CD4-positive, alpha-beta T cell treated with Interleukin-4 for 4 hours (primary cell): ENCODE results near the gene ESYT2.

ENCODE experiments used
- DNase-seq: peaks from one replicate; pipeline ENCODE4 v3.0.0-alpha.2; 2020

The ESYT2 gene

DNA sequence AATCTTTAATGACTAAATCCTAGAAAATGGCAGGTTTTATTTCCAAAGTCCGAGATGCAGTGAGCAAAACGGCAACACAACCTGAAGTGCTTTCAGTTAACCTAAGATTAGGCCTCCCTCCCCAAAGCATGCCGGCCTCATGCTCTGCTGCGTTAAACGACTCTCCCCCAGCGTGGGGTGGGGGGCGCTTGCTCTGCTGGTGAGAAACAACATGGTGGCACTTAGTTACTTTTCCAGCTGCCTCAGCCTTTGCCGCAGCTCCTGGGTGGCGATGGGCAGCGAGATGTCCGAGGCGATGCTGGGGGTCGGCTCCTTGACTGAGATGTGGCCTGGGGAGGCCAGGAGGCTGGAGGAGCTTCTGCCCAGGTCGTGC, 88.0 kb downstream of the ESYT2 start:
- no peak for DNase-seq

DNA sequence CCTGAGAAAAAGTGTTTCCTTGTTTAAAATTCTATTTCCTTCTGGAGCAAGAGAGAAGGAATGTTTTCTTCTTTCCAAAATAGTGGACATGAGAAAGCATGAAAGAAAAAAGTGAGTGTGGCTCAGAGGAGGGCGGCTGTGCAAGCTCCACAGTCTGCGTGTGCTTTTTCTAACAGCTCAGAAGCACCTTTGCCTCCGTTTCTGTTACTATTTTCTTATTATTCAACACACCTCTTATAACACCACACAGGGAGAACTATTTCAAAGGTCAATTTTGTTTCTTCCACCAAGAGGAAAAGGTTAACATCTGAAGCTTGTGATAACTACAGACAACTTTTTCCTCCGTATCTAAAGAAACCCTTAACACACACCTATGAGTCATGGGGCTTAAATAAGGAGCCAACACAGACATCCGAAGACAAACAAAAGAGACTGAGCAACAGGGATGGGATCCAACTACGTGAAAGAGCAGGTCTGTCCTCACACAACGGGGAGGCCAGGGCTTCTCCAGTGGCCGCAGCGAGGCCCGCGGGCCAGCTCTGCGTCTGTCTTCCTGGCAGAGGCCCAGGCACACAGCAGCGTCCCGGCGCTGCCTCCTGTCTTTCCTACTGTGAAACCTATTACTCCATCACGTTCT, 88.5 kb downstream of the ESYT2 start:
- DNase-seq, result no peak

DNA sequence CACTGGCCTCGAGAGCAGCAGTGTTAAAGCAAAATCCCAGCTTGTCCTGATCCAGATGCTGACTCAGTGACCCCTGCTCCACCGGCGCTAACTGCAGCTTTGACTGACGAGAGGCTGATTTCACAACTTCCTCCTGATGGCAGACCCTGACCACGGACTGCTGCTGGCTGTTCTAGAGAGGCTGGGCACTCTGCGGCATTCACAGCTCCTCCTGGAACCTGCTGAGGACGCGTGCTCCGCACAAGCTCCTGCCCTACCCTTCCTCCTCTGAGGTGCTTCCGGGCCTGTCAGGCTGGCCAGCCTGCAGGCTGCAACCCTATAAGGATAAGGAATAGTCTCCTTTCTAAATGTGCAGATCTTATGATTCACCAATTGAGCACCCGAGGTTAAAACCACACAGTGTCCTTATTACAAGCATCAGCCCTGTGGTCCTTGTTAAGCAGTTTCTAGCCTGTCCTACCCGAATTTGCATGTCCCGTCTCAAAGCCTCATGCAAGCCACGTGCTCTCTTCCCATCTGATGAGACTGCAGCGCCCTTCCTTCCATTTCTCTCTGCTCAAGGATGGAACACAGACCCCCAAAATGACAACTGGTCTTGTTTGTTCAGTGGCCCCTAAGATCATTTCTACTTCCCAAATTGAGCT, 89.2 kb downstream of the ESYT2 start:
- no peak for DNase-seq

DNA sequence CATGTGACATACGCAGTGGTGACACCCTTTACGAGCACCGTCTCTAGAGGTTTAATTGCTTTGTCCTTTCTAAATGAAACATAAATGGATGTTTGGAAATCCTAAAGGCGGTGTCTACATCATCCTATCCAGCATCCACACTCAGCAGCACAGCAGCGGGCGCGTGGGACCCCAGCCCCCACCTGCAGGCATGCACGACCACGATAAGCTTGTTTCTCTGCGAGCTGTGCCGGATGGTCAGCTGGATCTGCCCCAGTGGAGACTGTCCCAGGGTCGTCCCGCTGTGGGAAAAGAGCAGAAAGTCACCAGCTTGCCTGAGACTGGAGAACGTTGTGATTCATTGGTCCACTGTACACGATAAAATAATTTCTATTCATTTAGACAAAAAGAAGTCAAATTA, 90.5 kb downstream of the ESYT2 start:
- DNase-seq, result no peak

DNA sequence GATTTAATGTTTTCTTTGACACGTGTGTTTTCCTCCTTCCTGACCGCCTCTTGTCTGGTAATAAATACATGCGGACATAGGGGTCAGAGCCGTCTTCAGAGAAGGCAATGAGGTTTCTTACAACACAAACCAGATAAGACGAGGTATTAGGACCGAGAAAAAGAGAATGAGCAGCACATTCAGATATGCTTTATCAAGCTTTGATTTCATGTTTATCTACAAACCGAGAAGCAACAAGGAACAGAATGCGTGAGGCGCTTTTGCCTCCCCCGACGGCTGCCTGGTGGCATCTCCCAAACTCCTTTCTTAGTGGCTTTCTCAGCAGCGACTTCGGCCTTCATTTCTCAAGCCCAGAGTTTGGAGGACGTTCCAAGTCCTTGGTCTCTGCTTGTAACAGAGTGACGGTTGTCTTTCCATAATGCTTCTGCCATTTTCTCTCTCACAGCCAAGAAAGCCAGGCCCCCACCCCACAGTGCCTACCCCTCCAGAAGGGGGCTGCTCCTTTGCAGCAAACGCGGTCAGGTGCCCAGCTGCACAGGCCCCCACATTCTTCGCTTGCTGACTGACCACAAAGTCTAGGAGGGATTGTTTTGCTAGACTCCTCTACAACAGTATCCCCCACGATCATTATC, 92.1 kb downstream of the ESYT2 start:
- DNase-seq, result no peak

DNA sequence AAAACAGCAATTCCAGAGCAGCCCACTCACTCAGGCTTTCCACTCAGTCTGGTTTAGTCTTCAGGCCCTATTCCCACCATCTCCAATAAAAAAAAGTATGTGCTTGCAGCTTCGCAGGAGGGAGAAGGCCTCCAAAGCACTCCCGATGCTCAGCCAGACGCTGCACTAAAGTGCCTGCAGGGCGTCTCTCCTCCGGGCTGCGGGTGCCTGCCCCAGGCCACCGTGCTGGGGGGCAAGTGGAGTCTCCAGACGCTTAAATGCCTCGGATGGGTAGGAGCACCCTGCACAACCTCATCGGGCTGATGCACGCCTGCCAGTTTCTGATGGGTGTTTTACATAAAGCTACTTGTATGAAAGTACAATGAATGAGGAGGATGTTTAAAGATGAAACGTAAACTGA, 93.4 kb downstream of the ESYT2 start:
- DNase-seq, result no peak

DNA sequence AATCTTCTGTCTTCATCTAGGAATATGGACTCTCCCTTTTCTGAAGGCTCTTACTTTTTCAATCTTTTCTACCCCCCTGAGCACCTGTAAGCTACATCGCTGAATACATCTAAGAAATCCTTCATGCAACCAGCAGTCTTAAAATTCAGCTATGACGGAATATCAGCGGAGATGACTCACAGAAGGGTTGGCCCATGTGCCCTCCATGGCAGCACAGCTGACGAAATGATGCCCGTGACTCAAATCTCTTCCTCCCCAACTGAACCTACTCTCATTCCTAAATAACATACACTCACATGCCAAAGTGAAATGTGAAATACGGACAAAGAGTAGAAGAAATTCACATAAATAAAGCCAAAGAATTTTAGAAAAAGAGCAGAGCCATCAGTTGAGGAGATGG, 94.4 kb downstream of the ESYT2 start:
- no peak for DNase-seq

DNA sequence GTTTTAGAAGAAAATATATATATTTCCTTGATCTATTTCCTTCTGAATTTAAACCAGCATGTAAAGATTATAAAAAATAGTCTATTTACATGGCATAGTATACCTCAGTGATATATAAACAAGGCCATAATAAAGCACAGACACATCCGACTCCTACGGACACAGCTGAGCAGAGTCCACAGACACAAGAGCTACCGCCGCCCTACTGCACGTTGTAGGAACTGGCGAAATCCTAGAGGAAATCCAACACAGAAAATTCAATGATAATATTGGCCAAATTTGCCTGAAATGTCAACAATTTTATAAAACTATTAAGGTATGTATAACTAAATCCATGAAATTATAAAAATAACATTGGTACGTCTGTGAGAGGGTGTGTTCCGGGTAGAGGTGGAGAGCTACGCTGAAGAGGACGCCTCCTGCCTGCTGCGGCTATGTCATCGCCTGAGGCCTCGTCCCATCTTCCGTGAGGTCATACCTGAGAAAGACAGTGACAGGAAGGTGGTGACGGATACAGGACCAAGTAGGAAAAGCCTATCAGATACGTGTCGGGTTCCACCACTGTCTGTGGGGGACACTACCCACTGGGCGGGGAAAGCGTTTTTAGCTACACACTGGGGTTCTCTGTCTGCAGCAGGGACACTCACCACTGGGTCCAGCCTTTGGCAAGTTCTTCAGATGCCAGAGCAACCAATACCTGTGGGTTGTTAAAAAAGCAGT, 95.4 kb downstream of the ESYT2 start:
- DNase-seq, result no peak

DNA sequence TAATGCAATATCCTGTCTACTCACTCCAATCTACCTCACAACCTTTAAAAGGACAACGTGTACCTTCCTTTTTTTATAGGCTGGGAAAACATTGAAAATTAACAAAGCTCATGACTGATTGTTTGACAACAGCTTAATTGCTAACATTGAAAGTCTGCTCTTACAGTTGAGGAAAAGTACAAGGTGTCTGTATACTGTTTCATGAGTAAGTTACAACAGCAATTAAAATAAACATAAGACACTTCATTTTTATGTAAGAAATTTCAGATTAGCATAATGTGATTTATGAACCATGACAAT, 96.1 kb downstream of the ESYT2 start:
- DNase-seq, result no peak

DNA sequence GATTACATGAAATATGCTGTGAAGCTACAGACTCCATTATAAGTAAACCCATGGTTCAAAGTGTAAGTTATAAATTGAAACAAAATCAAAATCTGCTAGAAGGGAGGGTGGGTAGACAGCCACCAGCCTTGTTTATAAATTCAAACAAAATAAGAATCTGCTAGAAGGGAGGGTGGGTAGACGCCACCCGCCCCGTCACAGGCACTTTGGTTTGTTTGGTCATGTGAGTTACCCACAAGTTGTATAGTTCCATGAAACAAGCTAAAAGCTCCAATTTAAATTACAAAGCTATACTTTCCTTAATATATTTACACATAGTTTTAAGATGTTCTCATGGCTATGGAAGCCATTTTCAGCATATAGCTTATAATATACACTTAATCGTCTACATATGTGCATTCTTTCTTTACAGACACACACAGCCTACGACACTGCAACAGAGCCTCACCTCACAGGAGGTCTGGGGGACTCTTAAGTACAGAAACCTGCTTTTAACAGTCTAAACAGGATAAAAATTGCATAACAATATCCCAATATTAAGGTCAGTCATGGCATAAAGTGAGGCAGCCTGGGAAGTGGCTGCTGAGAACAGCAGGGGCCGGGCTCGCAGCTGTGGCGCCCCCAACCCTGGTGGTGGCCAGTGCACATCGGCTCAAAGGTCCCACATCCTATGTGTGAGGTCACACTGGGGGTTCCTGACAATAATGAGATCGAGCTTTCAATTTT, 96.7 kb downstream of the ESYT2 start:
- no peak for DNase-seq

DNA sequence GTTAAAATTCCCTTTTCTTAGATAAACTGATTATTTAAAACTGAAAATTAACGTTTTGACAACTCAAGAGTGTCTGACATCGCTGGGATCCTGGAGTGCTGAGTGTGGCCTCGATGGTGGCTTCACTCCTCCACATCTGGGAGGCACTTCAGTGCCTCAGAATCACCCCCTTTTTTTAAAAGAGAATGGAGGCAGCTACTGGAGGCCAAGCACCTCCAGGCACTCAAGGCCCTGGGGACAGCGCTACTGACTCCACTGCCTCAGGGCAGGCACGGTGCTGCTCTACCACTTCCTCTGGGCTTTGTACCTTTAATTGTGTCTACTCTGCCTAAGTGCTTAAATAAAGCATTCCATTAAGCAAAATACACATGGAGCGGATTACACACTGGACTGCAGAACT, 97.5 kb downstream of the ESYT2 start:
- DNase-seq, result no peak

DNA sequence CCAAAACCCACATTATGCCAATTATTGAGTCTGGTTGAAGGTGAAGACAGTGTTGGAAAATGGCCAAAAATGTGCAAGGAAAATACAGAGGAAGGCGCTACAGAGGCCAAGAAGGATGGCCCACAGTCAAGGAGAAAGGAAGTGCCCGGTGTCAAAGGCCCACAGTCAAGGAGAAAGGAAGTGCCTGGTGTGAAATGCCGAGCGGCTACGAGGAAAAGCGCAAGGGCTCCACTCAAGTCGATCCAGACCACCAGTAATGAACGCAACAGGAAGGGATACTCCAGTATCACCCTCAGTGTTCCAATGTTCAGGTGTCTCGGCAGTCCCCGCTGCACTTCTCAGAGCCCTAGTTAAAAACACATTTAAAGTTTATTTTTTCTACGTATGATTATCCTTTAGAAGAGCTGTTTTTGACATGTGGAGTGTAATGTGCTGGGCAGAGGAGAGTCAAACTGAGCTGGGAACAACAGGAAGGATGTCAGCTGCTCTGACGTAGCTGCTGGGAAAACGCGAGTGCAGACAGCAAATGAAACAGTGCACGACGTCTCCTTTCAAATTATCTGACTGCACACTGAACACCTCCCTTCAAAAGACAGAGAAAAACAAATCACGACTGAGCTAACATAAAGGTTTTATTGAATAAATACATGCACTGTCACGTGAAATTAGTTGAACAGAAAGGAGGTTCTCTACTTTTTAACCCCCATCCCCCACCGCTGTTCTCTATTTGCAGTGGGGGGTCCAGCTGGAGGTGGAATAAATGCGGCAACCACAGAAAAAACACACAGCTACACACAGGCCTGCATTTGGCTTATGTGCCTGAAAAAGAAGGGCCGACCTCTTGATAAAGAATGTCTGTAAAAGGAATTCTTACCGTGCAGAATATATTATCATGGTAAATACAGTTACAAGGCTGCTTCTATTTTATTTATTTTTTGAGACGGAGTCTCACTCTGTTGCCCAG, 98.6 kb downstream of the ESYT2 start:
- no peak for DNase-seq

DNA sequence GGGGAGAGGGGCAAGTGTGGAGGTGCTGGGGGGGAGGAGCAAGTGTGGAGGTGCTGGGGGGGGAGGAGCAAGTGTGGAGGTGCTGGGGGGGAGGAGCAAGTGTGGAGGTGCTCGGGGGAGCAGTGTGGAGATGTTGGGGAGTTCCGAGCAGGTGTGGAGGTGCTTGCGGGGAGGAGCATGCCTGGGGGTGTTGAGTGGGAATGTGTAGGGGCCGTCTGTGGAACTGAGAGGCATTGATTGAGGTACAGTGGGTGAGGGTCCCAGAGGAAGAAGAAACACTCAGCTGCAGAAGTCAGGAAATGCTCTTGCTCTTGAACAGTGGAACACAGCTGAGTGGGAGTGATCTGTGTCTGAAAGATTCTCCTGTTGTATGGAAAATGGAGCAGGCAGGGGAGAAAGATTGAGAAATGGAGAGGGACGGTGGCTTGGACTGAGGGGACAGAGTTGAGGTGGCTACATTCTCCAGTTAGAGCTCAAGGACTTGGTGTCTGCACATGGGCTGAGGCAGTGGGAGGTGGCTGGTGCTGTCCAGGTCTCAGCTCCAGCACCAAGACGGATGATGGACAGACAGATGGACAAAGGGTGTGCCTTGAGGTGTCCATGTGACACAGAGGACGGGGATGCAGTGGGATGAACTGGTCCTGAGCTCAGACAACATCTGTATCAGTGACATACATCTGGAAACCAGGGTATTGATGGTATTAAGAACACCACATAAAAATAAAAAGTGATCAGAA, 99.5 kb downstream of the ESYT2 start:
- DNase-seq, result no peak

DNA sequence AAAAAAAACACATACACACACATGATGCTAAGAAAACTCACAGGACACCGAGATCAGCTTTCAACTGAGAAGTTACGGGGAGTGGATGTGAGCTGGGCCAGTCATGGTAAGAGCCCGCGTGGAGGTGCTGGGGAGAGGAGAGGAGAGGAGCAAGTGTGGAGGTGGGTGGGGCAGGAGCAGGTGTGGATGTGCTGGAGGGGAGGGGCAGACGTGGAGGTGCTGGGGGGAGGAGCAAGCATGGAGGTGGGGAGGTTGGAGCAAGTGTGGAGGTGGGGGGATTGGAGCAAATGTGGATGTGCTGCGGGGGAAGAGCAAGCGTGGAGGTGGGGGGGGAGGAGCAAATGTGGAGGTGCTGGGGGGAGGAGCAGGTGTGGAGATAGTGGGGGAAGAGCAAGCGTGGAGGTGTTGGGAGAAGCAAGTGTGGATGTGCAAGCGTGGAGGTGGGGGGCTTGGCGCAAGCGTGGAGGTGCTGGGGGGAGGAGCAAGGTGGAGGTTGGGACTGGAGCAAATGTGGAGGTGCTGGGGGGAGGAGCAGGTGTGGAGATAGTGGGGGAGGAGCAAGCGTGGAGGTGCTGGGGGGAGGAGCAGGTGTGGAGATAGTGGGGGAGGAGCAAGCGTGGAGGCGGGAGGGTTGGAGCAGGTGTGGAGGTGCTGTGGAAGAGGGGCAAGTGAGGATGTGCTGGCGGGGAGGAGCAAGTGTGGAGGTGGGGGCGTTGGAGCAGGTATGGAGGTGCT, 100.2 kb downstream of the ESYT2 start:
- DNase-seq, result no peak

DNA sequence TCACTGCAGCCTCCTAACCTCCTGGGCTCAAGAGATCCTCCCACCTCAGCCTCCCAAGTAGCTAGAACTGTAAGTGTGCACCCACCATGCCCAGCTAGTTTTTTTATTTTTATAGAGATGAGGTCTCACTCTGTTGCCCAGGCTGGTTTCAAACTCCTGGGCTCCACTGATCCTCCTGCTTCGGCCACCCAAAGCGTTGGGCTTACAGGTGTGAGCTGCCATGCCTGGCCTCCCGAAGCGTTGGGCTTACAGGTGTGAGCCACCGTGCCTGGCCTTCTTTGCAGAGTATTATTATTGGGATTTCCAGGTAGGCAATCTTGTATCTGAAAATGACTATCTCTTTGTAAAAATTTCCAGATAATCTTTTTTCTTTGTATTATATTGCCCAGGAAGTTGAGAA, 101.6 kb downstream of the ESYT2 start:
- no peak for DNase-seq

DNA sequence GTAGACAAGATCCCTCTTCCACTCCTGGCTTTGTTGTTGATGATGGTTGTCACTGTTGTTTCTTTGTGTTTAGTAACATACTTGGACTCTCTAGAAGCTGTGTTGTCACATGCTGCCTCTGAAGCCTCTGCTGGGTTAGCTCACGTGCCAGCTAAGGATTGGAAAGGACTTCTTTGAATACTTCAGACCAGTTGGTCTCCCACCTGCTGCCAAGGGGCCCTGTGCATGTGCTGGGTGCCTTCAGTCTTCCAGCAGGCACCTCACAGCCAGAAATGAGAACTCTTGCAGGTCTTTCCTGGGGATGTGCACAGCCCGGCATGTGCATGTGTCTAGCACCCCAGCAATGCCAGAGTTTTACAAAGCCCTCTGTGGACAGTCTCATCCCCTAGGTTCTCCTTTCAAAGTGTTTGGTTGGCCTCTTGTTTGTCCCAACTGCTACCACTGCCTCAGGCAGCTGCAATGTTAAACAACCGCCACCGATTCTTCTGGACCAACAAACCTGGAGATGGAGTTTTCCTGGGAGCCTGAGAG, 103.0 kb downstream of the ESYT2 start:
- DNase-seq, result no peak

DNA sequence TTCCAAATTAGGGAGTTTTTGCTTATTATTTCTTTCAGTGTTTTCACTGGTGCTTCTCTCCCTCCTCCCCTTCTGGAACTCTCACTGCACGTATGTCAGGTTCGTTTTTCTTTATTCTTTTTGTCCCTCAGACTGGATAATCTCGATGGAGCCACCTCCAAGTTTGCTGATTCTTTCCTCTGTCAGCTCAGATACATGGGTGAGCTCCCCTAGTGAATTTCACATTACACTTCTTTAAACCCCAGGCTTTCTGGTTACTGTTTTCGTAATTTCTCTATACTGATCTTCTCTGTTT, 103.9 kb downstream of the ESYT2 start:
- no peak for DNase-seq

DNA sequence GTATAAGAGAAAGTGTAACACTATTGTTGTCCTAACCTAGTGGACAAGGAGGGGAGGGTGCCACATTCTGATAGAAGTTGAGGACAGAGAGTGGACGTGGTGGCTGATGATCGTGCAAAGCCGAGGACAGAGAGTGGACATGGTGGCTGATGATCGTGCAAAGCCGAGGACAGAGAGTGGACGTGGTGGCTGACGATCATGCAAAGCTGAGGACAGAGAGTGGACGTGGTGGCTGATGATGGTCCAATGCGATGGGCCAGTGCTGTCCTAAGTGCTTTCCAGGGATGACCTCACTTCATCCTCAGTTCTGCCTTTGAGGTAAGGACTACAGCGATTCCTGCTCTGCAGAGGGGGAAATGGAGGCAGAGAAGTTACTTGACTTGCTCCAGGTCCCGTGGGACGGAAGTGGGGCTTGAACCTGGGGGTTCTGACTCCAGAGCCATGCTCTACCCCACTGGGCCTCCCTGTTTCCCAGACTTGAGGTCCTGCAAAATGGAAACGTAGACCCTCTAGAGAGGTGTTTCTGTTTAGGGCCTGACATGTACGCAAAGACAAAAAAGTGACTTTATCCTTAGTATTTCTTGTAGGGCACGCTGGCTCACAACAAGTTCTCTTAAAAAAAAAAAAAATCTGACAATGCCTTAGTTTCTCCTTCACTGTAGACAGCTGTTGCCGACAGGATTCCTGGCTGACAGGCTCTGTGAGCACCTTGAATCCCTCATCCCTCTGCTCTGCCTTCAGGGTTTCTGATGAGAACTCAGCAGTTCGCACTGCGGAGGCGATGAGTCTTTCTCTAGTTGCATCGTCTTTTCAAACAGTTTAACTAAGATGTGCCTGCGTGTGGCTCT, 104.4 kb downstream of the ESYT2 start:
- DNase-seq, result no peak

DNA sequence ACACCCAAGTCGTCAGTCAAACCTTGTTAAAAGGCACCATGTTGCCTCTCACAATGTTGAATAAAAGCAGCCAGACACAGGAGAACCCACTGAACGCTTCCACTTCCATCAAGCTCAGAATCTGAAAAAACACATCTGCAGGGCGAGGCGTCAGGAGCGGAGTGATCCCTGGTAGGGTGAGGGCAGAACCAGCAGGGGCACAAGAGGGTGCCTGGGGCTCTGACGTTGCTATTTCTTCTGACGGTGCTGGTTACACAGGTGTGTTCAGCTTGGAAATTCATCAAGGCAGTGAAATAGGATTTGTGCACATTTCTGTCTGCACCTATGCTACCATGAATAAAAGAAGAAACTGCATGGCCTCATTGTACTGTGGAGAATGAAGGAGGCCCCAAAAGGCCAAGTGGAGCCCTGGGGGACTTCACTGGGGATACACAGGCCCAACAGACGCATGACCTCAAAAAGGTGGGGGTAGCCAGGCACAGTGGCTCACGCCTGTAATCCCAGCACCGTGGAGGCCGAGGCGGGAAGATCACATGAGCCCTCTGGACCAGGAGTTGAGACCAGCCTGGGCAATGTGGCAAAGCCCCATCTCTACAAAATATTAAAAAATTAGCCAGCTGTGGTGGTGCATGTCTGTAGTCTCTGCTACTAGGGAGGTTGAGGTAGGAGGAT, 105.5 kb downstream of the ESYT2 start:
- no peak for DNase-seq
